ENCODE data around the gene STX12. TPM values are rescaled to one million over a fixed set of nuclear protein-coding genes. Genes with fewer than 3 reads are reported as not detected.

The STX12 gene
- total RNA-seq, 1 experiment from 2014 or later, result 9.9 TPM

DNA sequence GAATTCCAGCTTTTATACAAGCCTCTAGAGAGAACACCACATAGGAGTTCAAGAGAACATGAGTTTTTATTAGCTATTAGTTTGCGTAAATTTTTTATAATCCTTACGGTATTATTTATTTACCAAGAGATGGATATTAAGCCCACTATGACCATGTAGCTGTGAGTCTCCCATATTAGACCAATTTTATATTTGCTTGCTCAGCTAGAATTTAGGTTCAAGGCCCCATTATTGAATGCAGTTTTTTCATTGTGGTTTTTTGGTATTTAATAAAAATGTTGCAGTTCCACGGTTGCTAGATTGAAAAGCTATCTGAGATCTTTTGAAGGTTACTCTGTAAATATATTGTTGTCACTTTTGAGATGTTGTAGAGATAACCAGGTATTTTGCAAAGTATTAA is 60.5 kb downstream of the STX12 start:
- no peak for DNase-seq
- Histone ChIP-seq H3K18ac (ENCODE audit: insufficient read length, low read depth, low read length) (no peak overlapping the region), H3K4me1 (ENCODE audit: insufficient read depth, low read length) (no peaks in the 10 kb centered on the region), H4K20me1 (ENCODE audit: control insufficient read depth, insufficient read depth, insufficient read length) (no peaks in the 10 kb centered on the region), H2BK120ac (ENCODE audit: low read depth, low read length, poor library complexity, severe bottlenecking) (no peak overlapping the region), H3K27me3 (ENCODE audit: insufficient read depth, low read length) (no peaks in the 10 kb centered on the region), H3K4me2 (ENCODE audit: insufficient read depth, insufficient read length, low read length) (no peak overlapping the region), H4K8ac (replicated peaks; ENCODE audit: insufficient read length, low read depth, low read length) (no peak overlapping the region), H3K9me3 (ENCODE audit: control insufficient read depth, low read depth, low read length) (no peaks in the 10 kb centered on the region), H2AFZ (ENCODE audit: low read length) (no peak overlapping the region), H2BK20ac (ENCODE audit: low read depth, low read length, poor library complexity, severe bottlenecking) (no peak overlapping the region), H2BK15ac (ENCODE audit: low read depth, low read length) (no peak overlapping the region), H3K79me2 (ENCODE audit: insufficient read depth, low read length) (peaks cover 23% of the 10 kb centered on the region), H3T11ph (ENCODE audit: low read length) (no peak overlapping the region), H2AK5ac (ENCODE audit: insufficient read length, low read length) (no peak overlapping the region), H4K91ac (ENCODE audit: insufficient read length, low read depth, low read length) (no peak overlapping the region), H4K5ac (ENCODE audit: insufficient read length, low read depth, low read length) (no peak overlapping the region), H3K27ac (ENCODE audit: insufficient read length, low read depth, low read length) (no peak overlapping the region), H3K23me2 (ENCODE audit: insufficient read length, low read depth, low read length, poor library complexity, severe bottlenecking) (no peaks in the 10 kb centered on the region), H3K14ac (ENCODE audit: insufficient read depth, low read length) (no peak overlapping the region), H2BK5ac (ENCODE audit: insufficient read length, low read length) (no peak overlapping the region), H2BK12ac (ENCODE audit: insufficient read length, low read depth, low read length) (no peak overlapping the region), H3K79me1 (ENCODE audit: insufficient read depth, low read depth, low read length, poor library complexity, severe bottlenecking) (peaks cover 6% of the 10 kb centered on the region), H3K4ac (ENCODE audit: low read depth, low read length) (no peak overlapping the region), H3K56ac (ENCODE audit: insufficient read length, low read depth, low read length) (no peak overlapping the region), H3K9ac (ENCODE audit: extremely low read depth, insufficient read length, low read length) (no peak overlapping the region), H3K23ac (ENCODE audit: insufficient read length, low read depth, low read length) (no peak overlapping the region)
- Mint-ChIP-seq H3K4me1 (peaks cover 11 to 14% of the 10 kb centered on the region in 2 experiments), H3K36me3 (ENCODE audit: insufficient read depth in 1 of 3, low read depth in 3 of 3) (peaks cover 8 to 43% (median 34%) of the 10 kb centered on the region in 3 experiments; a peak in 6 of 7 replicates), H3K9me3 (no peaks in the 10 kb centered on the region), H3K4me3 (no peak overlapping the region), H3K27ac (no peak overlapping the region), H3K27me3 (ENCODE audit: low read depth) (no peaks in the 10 kb centered on the region)
- TF ChIP-seq, protein P1, sequence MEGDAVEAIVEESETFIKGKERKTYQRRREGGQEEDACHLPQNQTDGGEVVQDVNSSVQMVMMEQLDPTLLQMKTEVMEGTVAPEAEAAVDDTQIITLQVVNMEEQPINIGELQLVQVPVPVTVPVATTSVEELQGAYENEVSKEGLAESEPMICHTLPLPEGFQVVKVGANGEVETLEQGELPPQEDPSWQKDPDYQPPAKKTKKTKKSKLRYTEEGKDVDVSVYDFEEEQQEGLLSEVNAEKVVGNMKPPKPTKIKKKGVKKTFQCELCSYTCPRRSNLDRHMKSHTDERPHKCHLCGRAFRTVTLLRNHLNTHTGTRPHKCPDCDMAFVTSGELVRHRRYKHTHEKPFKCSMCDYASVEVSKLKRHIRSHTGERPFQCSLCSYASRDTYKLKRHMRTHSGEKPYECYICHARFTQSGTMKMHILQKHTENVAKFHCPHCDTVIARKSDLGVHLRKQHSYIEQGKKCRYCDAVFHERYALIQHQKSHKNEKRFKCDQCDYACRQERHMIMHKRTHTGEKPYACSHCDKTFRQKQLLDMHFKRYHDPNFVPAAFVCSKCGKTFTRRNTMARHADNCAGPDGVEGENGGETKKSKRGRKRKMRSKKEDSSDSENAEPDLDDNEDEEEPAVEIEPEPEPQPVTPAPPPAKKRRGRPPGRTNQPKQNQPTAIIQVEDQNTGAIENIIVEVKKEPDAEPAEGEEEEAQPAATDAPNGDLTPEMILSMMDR (conservative IDR thresholded peaks at IDR 0.05), result no peak
- no CpG with 5 or more reads among the region's 3 CpGs for WGBS (ENCODE audit: extremely low coverage, insufficient read length, low lambda C conversion rate)
